ENCODE results near the gene SUPT3H. TPM values are rescaled to one million over a fixed set of nuclear protein-coding genes. Genes with fewer than 3 reads are reported as not detected.
"Not testable (repeated sequence)": the region's sequence is repeated elsewhere in the genome, so short reads cannot be mapped to it uniquely, and the experiment has no call there.

The SUPT3H gene
- total and polyA plus RNA-seq, 4 donors: 0.85 to 4.8 (median 2.4) TPM

DNA sequence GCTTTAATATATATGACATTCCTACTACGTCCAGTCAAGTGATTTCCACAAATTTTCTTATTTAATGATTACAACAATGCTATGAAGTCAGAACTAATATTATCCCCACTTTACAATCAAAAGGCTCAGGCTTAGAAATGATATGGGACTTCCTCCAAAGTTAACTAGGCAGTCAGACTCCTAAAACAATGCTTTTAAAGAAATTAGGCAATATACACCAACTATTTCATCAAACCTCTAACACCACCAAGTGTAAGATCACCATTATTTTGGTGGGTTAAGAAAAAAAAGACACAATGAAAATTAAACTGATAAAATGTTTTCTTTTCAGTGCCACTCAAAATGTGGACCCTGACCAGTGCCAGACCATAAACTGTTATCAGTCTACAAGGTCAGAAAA is 305.7 kb downstream of the SUPT3H start (continued):
- TF ChIP-seq, protein P1, sequence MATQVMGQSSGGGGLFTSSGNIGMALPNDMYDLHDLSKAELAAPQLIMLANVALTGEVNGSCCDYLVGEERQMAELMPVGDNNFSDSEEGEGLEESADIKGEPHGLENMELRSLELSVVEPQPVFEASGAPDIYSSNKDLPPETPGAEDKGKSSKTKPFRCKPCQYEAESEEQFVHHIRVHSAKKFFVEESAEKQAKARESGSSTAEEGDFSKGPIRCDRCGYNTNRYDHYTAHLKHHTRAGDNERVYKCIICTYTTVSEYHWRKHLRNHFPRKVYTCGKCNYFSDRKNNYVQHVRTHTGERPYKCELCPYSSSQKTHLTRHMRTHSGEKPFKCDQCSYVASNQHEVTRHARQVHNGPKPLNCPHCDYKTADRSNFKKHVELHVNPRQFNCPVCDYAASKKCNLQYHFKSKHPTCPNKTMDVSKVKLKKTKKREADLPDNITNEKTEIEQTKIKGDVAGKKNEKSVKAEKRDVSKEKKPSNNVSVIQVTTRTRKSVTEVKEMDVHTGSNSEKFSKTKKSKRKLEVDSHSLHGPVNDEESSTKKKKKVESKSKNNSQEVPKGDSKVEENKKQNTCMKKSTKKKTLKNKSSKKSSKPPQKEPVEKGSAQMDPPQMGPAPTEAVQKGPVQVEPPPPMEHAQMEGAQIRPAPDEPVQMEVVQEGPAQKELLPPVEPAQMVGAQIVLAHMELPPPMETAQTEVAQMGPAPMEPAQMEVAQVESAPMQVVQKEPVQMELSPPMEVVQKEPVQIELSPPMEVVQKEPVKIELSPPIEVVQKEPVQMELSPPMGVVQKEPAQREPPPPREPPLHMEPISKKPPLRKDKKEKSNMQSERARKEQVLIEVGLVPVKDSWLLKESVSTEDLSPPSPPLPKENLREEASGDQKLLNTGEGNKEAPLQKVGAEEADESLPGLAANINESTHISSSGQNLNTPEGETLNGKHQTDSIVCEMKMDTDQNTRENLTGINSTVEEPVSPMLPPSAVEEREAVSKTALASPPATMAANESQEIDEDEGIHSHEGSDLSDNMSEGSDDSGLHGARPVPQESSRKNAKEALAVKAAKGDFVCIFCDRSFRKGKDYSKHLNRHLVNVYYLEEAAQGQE (IDR thresholded peaks at IDR 0.05): no peak
- TF ChIP-seq GABPA (IDR thresholded peaks at IDR 0.05 in 1 of 2, conservative IDR thresholded peaks at IDR 0.05 in 1 of 2): no peak
- no peak for TF ChIP-seq EGR1 (IDR thresholded peaks at IDR 0.05; ENCODE audit: low read depth in 2 of 2)
- TF ChIP-seq FOXA1 (IDR thresholded peaks at IDR 0.05): no peak

DNA sequence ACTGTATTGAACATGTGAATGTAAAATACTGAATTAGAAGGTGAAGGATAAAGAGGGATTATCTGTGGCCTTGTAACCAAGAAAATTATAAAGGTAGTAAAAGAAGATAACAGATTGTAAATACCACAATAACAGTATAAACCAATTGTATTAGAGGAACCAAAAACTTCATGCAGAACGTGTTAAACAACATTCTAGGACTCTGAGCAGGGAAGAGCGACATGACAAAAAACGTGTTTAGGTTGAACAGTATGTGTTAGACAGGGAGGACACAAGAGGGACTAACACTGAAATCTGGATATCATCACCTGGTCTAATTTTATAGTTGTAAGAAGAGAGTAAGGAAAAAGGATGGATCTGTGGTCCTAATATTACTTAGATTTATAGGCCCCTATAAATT is 308.6 kb downstream of the SUPT3H start:
- TF ChIP-seq JUND (IDR thresholded peaks at IDR 0.05) (no peak), FOXA1 (IDR thresholded peaks at IDR 0.05) (no peak), NR2F2 (IDR thresholded peaks at IDR 0.05) (no peak), YY1 (IDR thresholded peaks at IDR 0.05) (no peak), EGR1 (IDR thresholded peaks at IDR 0.05; ENCODE audit: low read depth in 2 of 2) (no peak), SP1 (IDR thresholded peaks at IDR 0.05) (no peak), GABPA (IDR thresholded peaks at IDR 0.05 in 1 of 2, conservative IDR thresholded peaks at IDR 0.05 in 1 of 2) (no peak), FOXA2 (IDR thresholded peaks at IDR 0.05) (no peak), HNF4A (conservative IDR thresholded peaks at IDR 0.05) (no peak), TAF1 (conservative IDR thresholded peaks at IDR 0.05) (no peak), RXRA (IDR thresholded peaks at IDR 0.05) (no peak), RAD21 (IDR thresholded peaks at IDR 0.05) (no peak), HNF4G (IDR thresholded peaks at IDR 0.05) (no peak)
- TF ChIP-seq, protein P2, sequence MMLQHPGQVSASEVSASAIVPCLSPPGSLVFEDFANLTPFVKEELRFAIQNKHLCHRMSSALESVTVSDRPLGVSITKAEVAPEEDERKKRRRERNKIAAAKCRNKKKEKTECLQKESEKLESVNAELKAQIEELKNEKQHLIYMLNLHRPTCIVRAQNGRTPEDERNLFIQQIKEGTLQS (IDR thresholded peaks at IDR 0.05): no peak
- TF ChIP-seq, protein P1 (IDR thresholded peaks at IDR 0.05): no peak
- TF ChIP-seq, protein P3, sequence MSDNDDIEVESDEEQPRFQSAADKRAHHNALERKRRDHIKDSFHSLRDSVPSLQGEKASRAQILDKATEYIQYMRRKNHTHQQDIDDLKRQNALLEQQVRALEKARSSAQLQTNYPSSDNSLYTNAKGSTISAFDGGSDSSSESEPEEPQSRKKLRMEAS (IDR thresholded peaks at IDR 0.05): no peak
- TF ChIP-seq, protein P4, sequence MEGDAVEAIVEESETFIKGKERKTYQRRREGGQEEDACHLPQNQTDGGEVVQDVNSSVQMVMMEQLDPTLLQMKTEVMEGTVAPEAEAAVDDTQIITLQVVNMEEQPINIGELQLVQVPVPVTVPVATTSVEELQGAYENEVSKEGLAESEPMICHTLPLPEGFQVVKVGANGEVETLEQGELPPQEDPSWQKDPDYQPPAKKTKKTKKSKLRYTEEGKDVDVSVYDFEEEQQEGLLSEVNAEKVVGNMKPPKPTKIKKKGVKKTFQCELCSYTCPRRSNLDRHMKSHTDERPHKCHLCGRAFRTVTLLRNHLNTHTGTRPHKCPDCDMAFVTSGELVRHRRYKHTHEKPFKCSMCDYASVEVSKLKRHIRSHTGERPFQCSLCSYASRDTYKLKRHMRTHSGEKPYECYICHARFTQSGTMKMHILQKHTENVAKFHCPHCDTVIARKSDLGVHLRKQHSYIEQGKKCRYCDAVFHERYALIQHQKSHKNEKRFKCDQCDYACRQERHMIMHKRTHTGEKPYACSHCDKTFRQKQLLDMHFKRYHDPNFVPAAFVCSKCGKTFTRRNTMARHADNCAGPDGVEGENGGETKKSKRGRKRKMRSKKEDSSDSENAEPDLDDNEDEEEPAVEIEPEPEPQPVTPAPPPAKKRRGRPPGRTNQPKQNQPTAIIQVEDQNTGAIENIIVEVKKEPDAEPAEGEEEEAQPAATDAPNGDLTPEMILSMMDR (IDR thresholded peaks at IDR 0.05; ENCODE audit: low read depth, low read length, missing input control): no peak
- TF ChIP-seq, protein P5, sequence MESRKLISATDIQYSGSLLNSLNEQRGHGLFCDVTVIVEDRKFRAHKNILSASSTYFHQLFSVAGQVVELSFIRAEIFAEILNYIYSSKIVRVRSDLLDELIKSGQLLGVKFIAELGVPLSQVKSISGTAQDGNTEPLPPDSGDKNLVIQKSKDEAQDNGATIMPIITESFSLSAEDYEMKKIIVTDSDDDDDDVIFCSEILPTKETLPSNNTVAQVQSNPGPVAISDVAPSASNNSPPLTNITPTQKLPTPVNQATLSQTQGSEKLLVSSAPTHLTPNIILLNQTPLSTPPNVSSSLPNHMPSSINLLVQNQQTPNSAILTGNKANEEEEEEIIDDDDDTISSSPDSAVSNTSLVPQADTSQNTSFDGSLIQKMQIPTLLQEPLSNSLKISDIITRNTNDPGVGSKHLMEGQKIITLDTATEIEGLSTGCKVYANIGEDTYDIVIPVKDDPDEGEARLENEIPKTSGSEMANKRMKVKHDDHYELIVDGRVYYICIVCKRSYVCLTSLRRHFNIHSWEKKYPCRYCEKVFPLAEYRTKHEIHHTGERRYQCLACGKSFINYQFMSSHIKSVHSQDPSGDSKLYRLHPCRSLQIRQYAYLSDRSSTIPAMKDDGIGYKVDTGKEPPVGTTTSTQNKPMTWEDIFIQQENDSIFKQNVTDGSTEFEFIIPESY (IDR thresholded peaks at IDR 0.05): no peak

DNA sequence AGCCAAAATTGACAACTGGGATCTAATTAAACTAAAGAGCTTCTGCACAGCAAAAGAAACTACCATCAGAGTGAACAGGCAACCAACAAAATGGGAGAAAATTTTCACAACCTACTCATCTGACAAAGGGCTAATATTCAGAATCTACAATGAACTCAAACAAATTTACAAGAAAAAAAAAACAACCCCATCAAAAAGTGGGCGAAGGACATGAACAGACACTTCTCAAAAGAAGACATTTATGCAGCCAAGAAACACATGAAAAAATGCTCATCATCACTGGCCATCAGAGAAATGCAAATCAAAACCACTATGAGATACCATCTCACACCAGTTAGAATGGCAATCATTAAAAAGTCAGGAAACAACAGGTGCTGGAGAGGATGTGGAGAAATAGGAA is 310.3 kb downstream of the SUPT3H start:
- H3K4me1 ChIP-seq (ENCODE audit: control insufficient read depth in 4 of 4, insufficient read depth in 4 of 4, low read length in 3 of 4); H3K4me3 ChIP-seq (ENCODE audit: low read depth in 1 of 3, low read length in 3 of 3); H3K9me3 ChIP-seq (ENCODE audit: control insufficient read depth in 4 of 4, low read length in 3 of 4); DNase-seq (ENCODE audit: low spot score); H3K36me3 ChIP-seq (ENCODE audit: control insufficient read depth in 4 of 4, insufficient read depth in 3 of 4, low read depth in 1 of 4, low read length in 3 of 4); H3K9ac ChIP-seq (ENCODE audit: low read depth in 1 of 2, low read length in 2 of 2); H3K27me3 ChIP-seq (ENCODE audit: control insufficient read depth in 4 of 4, insufficient read depth in 4 of 4, low read length in 3 of 4); H3K27ac ChIP-seq (ENCODE audit: low read depth in 1 of 2, low read length in 2 of 2): not testable (repeated sequence)
- WGBS: no CpG with 5 or more reads among the region's 1 CpG

More for the DNA sequence above, 308.6 kb downstream of the SUPT3H start:
- no peak for DNase-seq (ENCODE audit: low spot score)
- WGBS: 86% methylated on average over 3 of the region's 3 CpGs
- no peak overlapping the region for H3K9ac ChIP-seq (ENCODE audit: low read depth in 1 of 2, low read length in 2 of 2)
- no peak overlapping the region for H3K4me3 ChIP-seq (ENCODE audit: low read depth in 1 of 3, low read length in 3 of 3)
- H3K36me3 ChIP-seq (ENCODE audit: control insufficient read depth in 4 of 4, insufficient read depth in 3 of 4, low read depth in 1 of 4, low read length in 3 of 4): no peaks in the 10 kb centered on the region
- no peak overlapping the region for H3K27ac ChIP-seq (ENCODE audit: low read depth in 1 of 2, low read length in 2 of 2)
- no peaks in the 10 kb centered on the region for H3K9me3 ChIP-seq (ENCODE audit: control insufficient read depth in 4 of 4, low read length in 3 of 4)
- no peaks in the 10 kb centered on the region for H3K4me1 ChIP-seq (ENCODE audit: control insufficient read depth in 4 of 4, insufficient read depth in 4 of 4, low read length in 3 of 4)
- H3K27me3 ChIP-seq (ENCODE audit: control insufficient read depth in 4 of 4, insufficient read depth in 4 of 4, low read length in 3 of 4): no peaks in the 10 kb centered on the region
